H1 (cell line): ENCODE data around the gene ZNF92. TPM values are rescaled to one million over a fixed set of nuclear protein-coding genes. Genes with fewer than 3 reads are reported as not detected.

Experiments used
- ATF3 ChIP-seq: IDR thresholded peaks from 2 replicates; pipeline ENCODE4 v1.6.1; 2011; ENCODE audit warnings: low read depth, mild to moderate bottlenecking, low read length; ENCODE audit not compliant: insufficient read depth
- CHD7 ChIP-seq: fragments of 300-600 bp; sonication (generic); IDR thresholded peaks from 2 replicates; pipeline ENCODE4 v1.7.1; 2012; ENCODE audit warnings: low read length, moderate library complexity, mild to moderate bottlenecking, inconsistent platforms; ENCODE audit not compliant: insufficient replicate concordance
- KDM5A ChIP-seq: fragments of 200-600 bp; IDR thresholded peaks from 2 replicates; pipeline ENCODE4 v1.7.1; 2012; ENCODE audit warnings: mild to moderate bottlenecking, low read length, inconsistent platforms, mixed read lengths
- MAFK ChIP-seq: IDR thresholded peaks from 2 replicates; pipeline ENCODE4 v1.6.1; 2012; ENCODE audit warnings: low read depth, mild to moderate bottlenecking, improper control_type of control experiment, low read length
- NANOG ChIP-seq: IDR thresholded peaks from 2 replicates; pipeline ENCODE4 v1.6.1; 2011; ENCODE audit warnings: low read length, low read depth, mild to moderate bottlenecking, inconsistent platforms; ENCODE audit not compliant: insufficient read depth, poor library complexity, severe bottlenecking
- POLR2AphosphoS5 ChIP-seq: IDR thresholded peaks from 2 replicates; pipeline ENCODE4 v1.6.1; 2011; ENCODE audit warnings: low read depth, low read length
- SAP30 ChIP-seq: fragments of 300-600 bp; sonication (generic); IDR thresholded peaks from 2 replicates; pipeline ENCODE4 v1.7.1; 2012; ENCODE audit warnings: low read length, moderate library complexity, mild to moderate bottlenecking, inconsistent platforms; ENCODE audit not compliant: insufficient read depth, insufficient replicate concordance
- SIRT6 ChIP-seq: IDR thresholded peaks from one replicate; pipeline ENCODE4 v1.7.1; 2012; ENCODE audit warnings: low read length, inconsistent platforms
- USF2 ChIP-seq: IDR thresholded peaks from 2 replicates; pipeline ENCODE4 v1.6.1; 2011; ENCODE audit warnings: low read length, improper control_type of control experiment
- YY1 ChIP-seq: IDR thresholded peaks from 2 replicates; pipeline ENCODE4 v1.6.1; 2011; ENCODE audit warnings: low read depth, mild to moderate bottlenecking, low read length
- polyA plus RNA-seq, 7 experiments: library from polyadenylated mRNA; depleted of rRNA in 3 of 7; stranded (reverse) in 5 of 7; unstranded in 2 of 7; fragments of >200 nt in 5 of 7; fragments of 200-250 nt in 2 of 7; gene quantifications; 1 replicate in 5 of 7; 2 replicates in 1 of 7; 4 replicates in 1 of 7; pipeline versions ENCODE4 v1.2.1 to v1.2.3, GENCODE V29; 2011 to 2013; ENCODE audit warnings: missing spikeins in 2 of 7, mixed read lengths in 2 of 7
- total RNA-seq: library from RNA; stranded (reverse); fragmentation: NEBNext Ultra II Directional; extraction: Animal tissue kit (Norgen Biotek cat#: 25700); gene quantifications from 2 replicates; pipeline ENCODE4 v1.2.1, GENCODE V29; 2021

Gene ZNF92
- total and polyA plus RNA-seq, 2 of the 8 experiments (the other 6 are each of a cell fraction or from before 2014, with no cell fraction given): 2.8 to 39.8 TPM

GRCh38 chr7:65411249-65411648, 37.6 kb downstream of the ZNF92 start (continued):
- no peak for TF ChIP-seq CHD7
- no peak for TF ChIP-seq MAFK
- no peak for TF ChIP-seq USF2
- TF ChIP-seq NANOG: no peak
- TF ChIP-seq KDM5A: no peak
- no peak for TF ChIP-seq ATF3
- no peak for TF ChIP-seq SIRT6
- TF ChIP-seq POLR2AphosphoS5: no peak
- TF ChIP-seq SAP30: no peak
- no peak for TF ChIP-seq YY1
